HepG2 (cell line): ENCODE data around the gene TRMT1L. TPM values are rescaled to one million over a fixed set of nuclear protein-coding genes. Genes with fewer than 3 reads are reported as not detected.

Experiments
- ATF6 ChIP-seq: sonication (generic); formaldehyde crosslinking; conservative IDR thresholded peaks from 2 replicates; pipeline ENCODE4 v1.4.0; 2020; ENCODE audit warnings: missing genetic modification reagents
- BRD4 ChIP-seq: sonication (generic); formaldehyde crosslinking; IDR thresholded peaks from 2 replicates; pipeline ENCODE4 v1.4.0; 2020; ENCODE audit warnings: missing genetic modification reagents
- DBP ChIP-seq: sonication (generic); formaldehyde crosslinking; IDR thresholded peaks from 2 replicates; pipeline ENCODE4 v1.4.0; 2020; ENCODE audit warnings: missing genetic modification reagents; ENCODE audit errors: not compliant biosample characterization
- ELF3 ChIP-seq: IDR thresholded peaks from 2 replicates; pipeline ENCODE4 v1.6.1; 2016; ENCODE audit warnings: missing genetic modification reagents, missing compliant biosample characterization
- FOXO1 ChIP-seq: sonication (generic); formaldehyde crosslinking; IDR thresholded peaks from 2 replicates; pipeline ENCODE4 v1.4.0; 2020; ENCODE audit warnings: missing genetic modification reagents
- HES4 ChIP-seq: sonication (generic); formaldehyde crosslinking; IDR thresholded peaks from 2 replicates; pipeline ENCODE4 v1.9.0; 2021; ENCODE audit warnings: mild to moderate bottlenecking, missing genetic modification reagents, borderline replicate concordance
- HNRNPLL ChIP-seq: fragments of 200-400 bp; formaldehyde crosslinking; IDR thresholded peaks from 2 replicates; pipeline ENCODE4 v1.6.1; 2017; ENCODE audit warnings: mild to moderate bottlenecking, low read depth, low read length; ENCODE audit not compliant: poor library complexity, severe bottlenecking
- JARID2 ChIP-seq: sonication (generic); formaldehyde crosslinking; IDR thresholded peaks from 2 replicates; pipeline ENCODE4 v1.8.1; 2023; ENCODE audit warnings: missing genetic modification reagents, inconsistent platforms; ENCODE audit not compliant: insufficient replicate concordance
- KDM5A ChIP-seq: fragments of 200-600 bp; sonication (generic); IDR thresholded peaks from 2 replicates; pipeline ENCODE4 v1.7.0; 2018; ENCODE audit warnings: antibody characterized with exemption, mild to moderate bottlenecking, low read length, borderline replicate concordance
- MED13 ChIP-seq: sonication (generic); formaldehyde crosslinking; IDR thresholded peaks from 2 replicates; pipeline ENCODE4 v1.5.0; 2020; ENCODE audit warnings: missing genetic modification reagents
- MXI1 ChIP-seq: IDR thresholded peaks from 3 replicates; pipeline ENCODE4 v1.6.1; 2012; ENCODE audit warnings: low read depth, low read length, inconsistent platforms, borderline replicate concordance
- NR2C2 ChIP-seq: sonication (generic); formaldehyde crosslinking; IDR thresholded peaks from 2 replicates; pipeline ENCODE4 v1.4.0; 2020; ENCODE audit warnings: missing genetic modification reagents, mild to moderate bottlenecking, moderate library complexity, borderline replicate concordance
- SIN3A ChIP-seq: IDR thresholded peaks from 2 replicates; pipeline ENCODE4 v1.6.1; 2011; ENCODE audit warnings: low read depth, mild to moderate bottlenecking, control low read depth, low read length, borderline replicate concordance
- SKI ChIP-seq: fragments of 450-650 bp; IDR thresholded peaks from one replicate; pipeline ENCODE4 v1.6.1; 2018; ENCODE audit warnings: mild to moderate bottlenecking; ENCODE audit not compliant: partially characterized antibody
- SNAPC5 ChIP-seq: sonication (generic); formaldehyde crosslinking; IDR thresholded peaks from 2 replicates; pipeline ENCODE4 v1.8.1; 2023; ENCODE audit warnings: mild to moderate bottlenecking, missing genetic modification reagents, borderline replicate concordance
- SRSF4 ChIP-seq: fragments of 200-400 bp; formaldehyde crosslinking; IDR thresholded peaks from one replicate; pipeline ENCODE4 v1.6.1; 2018; ENCODE audit warnings: mild to moderate bottlenecking, low read depth, low read length, moderate library complexity; ENCODE audit not compliant: poor library complexity, severe bottlenecking
- THAP11 ChIP-seq: IDR thresholded peaks from 2 replicates; pipeline ENCODE4 v1.6.1; 2016; ENCODE audit warnings: missing biosample characterization, missing genetic modification reagents
- THAP8 ChIP-seq: sonication (generic); formaldehyde crosslinking; IDR thresholded peaks from 2 replicates; pipeline ENCODE4 v1.5.1; 2020; ENCODE audit warnings: missing genetic modification reagents, mild to moderate bottlenecking, borderline replicate concordance
- WIZ ChIP-seq: sonication (generic); formaldehyde crosslinking; IDR thresholded peaks from 2 replicates; pipeline ENCODE4 v1.5.1; 2020; ENCODE audit warnings: mild to moderate bottlenecking, missing genetic modification reagents
- ZKSCAN8 ChIP-seq: IDR thresholded peaks from 2 replicates; pipeline ENCODE4 v1.6.1; 2016; ENCODE audit warnings: borderline replicate concordance, missing genetic modification reagents, missing compliant biosample characterization
- ZMAT3 ChIP-seq: sonication (generic); formaldehyde crosslinking; conservative IDR thresholded peaks from 2 replicates; pipeline ENCODE4 v1.7.0; 2021; ENCODE audit warnings: missing genetic modification reagents
- ZMYM4 ChIP-seq: sonication (generic); formaldehyde crosslinking; IDR thresholded peaks from 2 replicates; pipeline ENCODE4 v1.8.1; 2023; ENCODE audit warnings: mild to moderate bottlenecking, missing genetic modification reagents
- ZNF138 ChIP-seq: sonication (generic); formaldehyde crosslinking; IDR thresholded peaks from 2 replicates; pipeline ENCODE4 v1.5.0; 2020; ENCODE audit warnings: mild to moderate bottlenecking, low read depth, missing genetic modification reagents
- ZNF354B ChIP-seq: sonication (generic); formaldehyde crosslinking; IDR thresholded peaks from 2 replicates; pipeline ENCODE4 v1.8.0; 2022; ENCODE audit warnings: mild to moderate bottlenecking, missing genetic modification reagents
- ZNF451 ChIP-seq: sonication (generic); formaldehyde crosslinking; IDR thresholded peaks from 2 replicates; pipeline ENCODE4 v1.5.0; 2020; ENCODE audit warnings: mild to moderate bottlenecking, missing genetic modification reagents
- ZNF510 ChIP-seq: sonication (generic); formaldehyde crosslinking; IDR thresholded peaks from 2 replicates; pipeline ENCODE4 v1.4.0; 2020; ENCODE audit warnings: low read depth, mild to moderate bottlenecking, missing genetic modification reagents
- ZNF713 ChIP-seq: sonication (generic); formaldehyde crosslinking; IDR thresholded peaks from 2 replicates; pipeline ENCODE4 v1.4.0; 2020; ENCODE audit warnings: mild to moderate bottlenecking, missing genetic modification reagents
- polyA plus RNA-seq, 8 experiments: library from polyadenylated mRNA; depleted of rRNA in 3 of 8; stranded (reverse) in 7 of 8; unstranded in 1 of 8; fragments of >200 nt; fragmentation: Illumina TruSeq in 4 of 8; extraction: Trizol in 4 of 8; gene quantifications; 2 replicates each; pipeline versions ENCODE4 v1.2.1 to v1.2.3, GENCODE V29; 2011 to 2016; ENCODE audit warnings: low read depth in 4 of 8, missing spikeins in 1 of 8, mixed read lengths in 1 of 8; ENCODE audit not compliant: insufficient read depth in 1 of 8
- total RNA-seq, 5 experiments: library from RNA; depleted of rRNA; stranded (reverse); fragments of >200 nt; fragmentation: Illumina TruSeq; extraction: Trizol; gene quantifications; 2 replicates each; pipeline ENCODE4 v1.2.3, GENCODE V29; 2016; ENCODE audit warnings: low read depth in 1 of 5

TRMT1L gene
- total and polyA plus RNA-seq, 2 of the 13 experiments (the other 11 are each of a cell fraction or from before 2014, with no cell fraction given) = 17.9 to 19.2 TPM

GRCh38 chr1:185156854-185157598 lies at the start of gene TRMT1L, which contains the start of gene SWT1 (continued):
- peak; percentile 99 for TF ChIP-seq NR2C2
- no peak; the same call in 1 of the 2 replicates for TF ChIP-seq ZMAT3 (CRISPR knock-in tag)
- TF ChIP-seq THAP11 (CRISPR knock-in tag) = peak; percentile 99
- no peak for TF ChIP-seq ZNF354B (CRISPR knock-in tag)
- no peak for TF ChIP-seq ZNF451 (CRISPR knock-in tag)
- TF ChIP-seq ELF3 = peak; percentile 66; the same call in 1 of the 2 replicates
- no peak for TF ChIP-seq SKI
- no peak for TF ChIP-seq ATF6 (CRISPR knock-in tag)
- TF ChIP-seq ZNF713 = no peak
- no peak for TF ChIP-seq DBP (CRISPR knock-in tag)
- TF ChIP-seq ZKSCAN8 (CRISPR knock-in tag) = peak; percentile 46; the same call in 1 of the 2 replicates
- no peak for TF ChIP-seq FOXO1 (CRISPR knock-in tag)
- 0 out of 2 replicates have a peak, but pooled peaks have one; percentile 65 for TF ChIP-seq MED13 (CRISPR knock-in tag)
- TF ChIP-seq WIZ (CRISPR knock-in tag) = no peak
- TF ChIP-seq MXI1 = no peak
- peak; percentile 97 for TF ChIP-seq HNRNPLL
- 0 out of 2 replicates have a peak, but pooled peaks have one; percentile 50 for TF ChIP-seq SNAPC5 (CRISPR knock-in tag)
- peak; percentile 66; the same call in 1 of the 2 replicates for TF ChIP-seq SIN3A
- no peak for TF ChIP-seq SRSF4
- 0 out of 2 replicates have a peak, but pooled peaks have one; percentile 28 for TF ChIP-seq BRD4 (CRISPR knock-in tag)
- TF ChIP-seq THAP8 = peak; percentile 51; the same call in 1 of the 2 replicates
- peak; percentile 57 for TF ChIP-seq ZMYM4 (CRISPR knock-in tag)
- no peak for TF ChIP-seq HES4 (CRISPR knock-in tag)
- TF ChIP-seq JARID2 (CRISPR knock-in tag) = peak; percentile 18
- 0 out of 2 replicates have a peak, but pooled peaks have one; percentile 21 for TF ChIP-seq ZNF510
- TF ChIP-seq KDM5A = peak; percentile 19; the same call in 1 of the 2 replicates
- peak; percentile 42; the same call in 1 of the 2 replicates for TF ChIP-seq ZNF138 (CRISPR knock-in tag)
